DMS79 treated with DMSO at 0.1 percent for 48 hours (cell line): Measurements from ENCODE around the gene RFX4.
"Not testable (repeated sequence)": the region's sequence is repeated elsewhere in the genome, so short reads cannot be mapped to it uniquely, and the experiment has no call there.

Source experiments
- DNase-seq: peaks from one replicate; lab custom pipeline; 2025; lab: John Stamatoyannopoulos, UW

Gene RFX4

GRCh38 chr12:106692896-106693820 is 110.4 kb downstream of the RFX4 start:
- no peak for DNase-seq

DNA sequence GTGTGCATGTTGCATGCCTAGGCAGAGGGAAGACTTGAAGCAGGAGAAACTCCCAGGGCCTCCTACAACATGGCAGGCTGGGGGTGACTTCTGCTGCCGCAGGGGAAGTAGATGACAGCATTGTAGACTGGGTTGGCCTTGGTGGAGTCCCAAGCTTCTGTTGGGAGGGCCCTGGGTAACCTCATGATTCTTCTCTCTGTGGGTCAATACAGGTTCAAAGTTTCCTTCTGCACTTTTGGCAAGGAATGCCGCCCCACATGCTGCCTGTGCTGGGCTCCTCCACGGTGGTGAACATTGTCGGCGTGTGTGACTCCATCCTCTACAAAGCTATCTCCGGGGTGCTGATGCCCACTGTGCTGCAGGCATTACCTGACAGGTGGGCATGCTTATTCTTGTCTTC is 113.3 kb downstream of the RFX4 start:
- no peak for DNase-seq

DNA sequence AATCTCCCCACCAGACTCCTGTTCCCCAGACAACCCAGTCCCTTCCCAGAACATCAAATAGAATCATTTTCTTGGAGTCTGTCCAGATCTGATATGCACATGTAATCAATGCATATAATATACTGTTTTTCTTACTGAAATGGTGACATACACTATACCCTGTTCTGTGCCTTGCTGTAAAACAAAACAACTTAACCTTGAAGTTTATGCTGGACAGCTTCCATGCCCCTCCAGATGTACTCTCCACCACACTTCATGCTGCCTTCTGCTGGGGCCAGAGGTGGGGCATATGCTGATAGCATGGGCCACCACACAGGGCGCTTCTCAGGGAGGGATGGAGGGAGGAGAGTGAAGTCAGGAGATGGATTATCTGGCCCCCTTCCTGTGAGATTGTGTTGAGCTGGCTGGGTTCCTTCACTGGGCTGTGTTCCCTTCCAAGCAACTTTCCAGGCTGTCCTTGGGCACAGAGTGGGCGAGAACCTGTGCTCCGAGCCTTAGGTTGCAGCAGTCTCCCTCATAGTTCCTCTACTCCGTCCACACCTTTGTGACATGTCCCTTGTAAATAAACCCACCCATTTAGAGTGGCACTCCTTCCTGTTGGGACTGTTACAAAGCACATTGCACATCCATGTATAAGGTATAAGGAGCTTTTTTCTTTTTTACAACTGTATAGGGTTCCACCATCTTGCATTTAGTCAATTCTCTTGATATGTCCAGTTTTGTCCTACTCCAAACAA is 114.0 kb downstream of the RFX4 start:
- DNase-seq: no peak

DNA sequence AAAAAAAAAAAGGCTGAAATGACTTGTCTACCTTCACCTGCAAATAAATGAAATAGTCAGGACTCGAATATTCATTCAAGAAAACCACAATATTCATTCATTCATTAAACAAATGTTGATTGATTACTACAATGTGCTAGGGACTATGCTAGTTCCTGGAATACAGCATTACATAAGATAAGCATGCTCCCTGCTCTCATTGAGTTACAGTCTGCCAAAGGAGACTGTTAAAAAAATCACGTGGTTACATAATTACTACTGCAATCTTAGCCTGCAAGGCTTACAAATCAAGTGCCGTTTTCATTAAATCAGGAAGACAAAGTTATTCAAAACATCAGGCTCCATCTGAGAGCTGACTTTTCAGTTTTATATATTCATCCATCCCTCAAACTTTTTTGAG is 121.3 kb downstream of the RFX4 start:
- no peak for DNase-seq

GRCh38 chr12:106705971-106706370 is 123.2 kb downstream of the RFX4 start:
- no peak for DNase-seq

GRCh38 chr12:106709068-106709511 is 126.3 kb downstream of the RFX4 start:
- peak; percentile 84 for DNase-seq

DNA sequence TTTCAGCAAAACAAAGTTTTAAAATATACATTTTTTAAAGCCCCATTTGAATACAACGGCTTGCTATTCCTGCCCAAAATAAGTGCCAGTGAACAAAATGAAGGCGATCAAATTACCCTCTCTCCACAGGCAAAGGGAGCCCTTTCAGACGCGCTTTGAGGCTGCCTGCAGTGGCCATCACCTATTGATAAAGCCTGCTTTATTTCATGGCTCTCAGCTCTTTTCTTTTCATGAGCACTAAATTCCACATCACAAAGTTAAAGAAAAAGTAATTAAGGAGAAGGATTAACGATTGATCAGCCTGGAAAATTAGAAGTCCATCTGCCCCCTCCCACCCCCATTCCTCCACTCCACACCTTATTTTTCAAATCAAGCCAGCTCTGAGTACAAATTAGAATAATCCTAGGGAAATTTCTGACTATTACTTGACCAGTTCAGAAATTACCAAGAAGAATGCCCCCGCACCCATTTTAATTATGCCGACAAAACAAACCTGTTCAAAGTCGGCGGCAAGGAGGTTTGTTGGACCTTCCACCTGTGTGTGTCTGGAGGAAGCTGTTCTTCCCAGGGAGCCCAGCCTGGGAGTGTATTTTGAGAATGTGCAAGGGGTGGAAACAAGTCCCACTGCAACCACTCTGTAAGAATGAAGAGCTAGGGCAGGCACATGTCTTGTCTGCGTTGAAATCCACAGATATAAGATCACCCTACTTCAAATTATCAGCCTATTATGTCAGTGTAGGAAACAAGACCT is 127.5 kb downstream of the RFX4 start:
- DNase-seq: peak; percentile 15

GRCh38 chr12:106711316-106711715 is 128.5 kb downstream of the RFX4 start:
- DNase-seq: no peak

DNA sequence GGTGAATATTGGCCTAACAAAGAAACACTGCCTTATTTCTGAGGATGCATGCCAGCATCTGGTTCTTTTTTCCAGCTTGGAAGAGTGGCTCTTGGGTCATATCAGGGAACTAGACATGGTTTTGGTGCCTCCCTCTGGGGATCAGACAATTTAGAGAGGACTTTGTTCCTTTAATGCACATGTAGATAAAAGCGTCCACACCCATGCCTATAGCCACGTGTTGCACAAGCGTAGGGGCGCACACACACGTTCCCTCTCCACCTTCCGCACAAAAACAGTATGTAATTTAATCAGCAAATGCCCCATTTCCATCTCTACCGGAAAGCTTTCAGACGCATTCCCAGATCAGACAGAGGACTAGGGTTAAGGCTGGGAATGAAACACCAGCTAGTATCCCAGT is 130.0 kb downstream of the RFX4 start:
- DNase-seq: no peak

GRCh38 chr12:106714926-106715325 is 132.1 kb downstream of the RFX4 start:
- no peak for DNase-seq

DNA sequence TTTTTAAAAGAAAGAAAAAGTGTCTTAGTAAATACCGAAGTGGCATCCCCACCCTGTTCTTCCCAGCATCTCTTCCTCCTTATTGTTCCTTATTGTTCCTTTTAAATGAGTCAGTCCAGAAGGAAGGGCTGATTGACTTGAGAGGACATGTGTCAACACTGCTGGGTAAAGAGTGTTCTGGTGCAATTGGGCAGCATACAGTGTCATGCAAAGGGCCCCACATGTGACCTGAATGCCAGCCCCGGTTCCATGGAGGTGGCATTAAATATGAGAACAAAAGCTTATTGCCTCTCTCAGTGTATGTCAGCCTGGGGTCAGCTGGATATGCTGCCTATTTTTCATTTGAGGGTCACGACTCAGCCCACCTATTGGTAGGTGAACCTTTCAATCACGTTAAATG is 132.8 kb downstream of the RFX4 start:
- no peak for DNase-seq

DNA sequence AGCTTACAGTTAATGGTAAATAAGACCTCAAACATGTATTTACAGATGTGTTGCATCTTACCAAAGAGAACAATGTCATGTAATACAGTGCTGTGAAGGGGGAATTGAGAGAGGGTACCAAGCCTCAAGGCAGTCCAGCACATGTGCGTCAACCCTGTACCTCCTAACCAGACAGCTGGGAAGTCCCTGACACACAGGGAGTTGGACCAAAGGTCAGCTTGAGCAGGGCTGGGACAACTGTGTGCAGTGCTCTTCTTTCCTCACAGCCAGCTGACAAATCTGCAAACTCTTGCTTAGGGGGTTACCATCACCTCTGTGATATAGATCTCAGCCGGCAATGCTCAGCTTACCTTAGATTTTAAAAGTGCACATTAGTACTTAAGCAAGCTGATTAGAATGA is 134.9 kb downstream of the RFX4 start:
- DNase-seq: no peak

- no peak for DNase-seq
Observed at GRCh38 chr12:106719879-106720278, 137.1 kb downstream of the RFX4 start.

GRCh38 chr12:106720696-106721095 is 137.9 kb downstream of the RFX4 start:
- peak; percentile 26 for DNase-seq

GRCh38 chr12:106721915-106722314 is 139.1 kb downstream of the RFX4 start:
- DNase-seq: peak; percentile 59

DNA sequence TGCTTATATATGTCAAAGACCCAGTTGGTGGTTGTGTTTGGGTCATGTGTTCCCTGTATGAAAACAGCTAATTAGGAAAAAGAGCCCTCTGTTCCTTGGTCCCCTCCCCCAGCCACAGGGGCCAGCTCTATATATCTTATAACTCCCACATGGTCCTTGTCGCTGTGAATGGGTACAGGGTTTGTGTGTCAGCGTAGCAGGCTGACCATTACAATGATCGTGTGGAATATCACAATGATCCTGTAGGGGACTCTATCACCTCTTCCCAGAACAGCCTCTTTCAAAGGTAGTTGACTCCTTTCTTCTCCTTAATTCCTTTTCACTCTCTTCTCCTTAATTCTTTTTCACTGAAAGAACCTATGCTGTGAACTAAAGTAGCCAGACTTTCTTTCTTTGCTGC is 140.0 kb downstream of the RFX4 start:
- no peak for DNase-seq

DNA sequence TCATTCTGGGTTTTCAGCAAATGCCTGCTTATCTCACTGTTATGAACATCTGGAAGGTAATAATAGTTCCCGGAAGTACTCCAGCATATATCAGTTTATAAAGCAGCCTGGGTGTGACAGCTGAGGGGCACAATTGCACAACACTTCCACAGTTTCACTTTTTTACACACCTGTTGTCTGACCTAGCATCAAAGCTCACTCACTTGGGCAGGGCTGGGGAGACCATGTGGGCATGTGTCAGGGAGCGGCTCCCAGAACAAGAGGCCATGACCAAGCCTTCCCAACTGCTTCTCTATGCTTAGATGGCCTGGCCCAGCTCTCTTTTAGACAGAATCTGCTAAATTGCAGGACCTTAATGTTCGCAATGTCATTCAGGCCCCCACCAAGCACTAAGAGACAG is 140.6 kb downstream of the RFX4 start:
- no peak for DNase-seq

GRCh38 chr12:106724116-106724515 is 141.3 kb downstream of the RFX4 start:
- no peak for DNase-seq

- DNase-seq: no peak
Observed at GRCh38 chr12:106724934-106725333, 142.1 kb downstream of the RFX4 start.

DNA sequence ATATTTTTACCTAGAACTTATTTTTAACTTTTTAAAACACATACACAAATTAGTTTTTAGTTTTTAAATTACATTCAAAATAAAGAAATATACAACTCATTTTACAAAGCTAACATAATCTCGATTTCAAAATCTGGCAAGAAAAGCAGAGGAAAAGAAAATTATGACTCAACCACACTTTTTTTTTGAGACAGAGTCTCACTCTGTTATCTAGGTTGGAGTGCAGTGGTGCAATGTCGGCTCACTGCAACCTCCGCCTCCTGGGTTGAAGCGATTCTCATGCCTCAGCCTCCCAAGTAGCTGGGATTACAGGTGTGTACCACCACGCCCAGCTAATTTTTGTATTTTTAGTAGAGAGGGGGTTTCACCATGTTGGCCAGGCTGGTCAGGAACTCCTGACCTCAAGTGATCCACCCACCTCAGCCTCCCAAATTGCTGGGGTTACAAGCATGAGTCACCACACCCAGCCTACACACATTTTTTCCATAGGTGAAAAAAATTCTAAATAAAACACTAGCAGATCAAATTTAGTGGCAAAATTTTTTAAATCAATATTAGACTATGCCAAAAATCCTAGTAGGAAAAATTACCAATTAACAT is 143.9 kb downstream of the RFX4 start:
- not testable (repeated sequence) for DNase-seq

DNA sequence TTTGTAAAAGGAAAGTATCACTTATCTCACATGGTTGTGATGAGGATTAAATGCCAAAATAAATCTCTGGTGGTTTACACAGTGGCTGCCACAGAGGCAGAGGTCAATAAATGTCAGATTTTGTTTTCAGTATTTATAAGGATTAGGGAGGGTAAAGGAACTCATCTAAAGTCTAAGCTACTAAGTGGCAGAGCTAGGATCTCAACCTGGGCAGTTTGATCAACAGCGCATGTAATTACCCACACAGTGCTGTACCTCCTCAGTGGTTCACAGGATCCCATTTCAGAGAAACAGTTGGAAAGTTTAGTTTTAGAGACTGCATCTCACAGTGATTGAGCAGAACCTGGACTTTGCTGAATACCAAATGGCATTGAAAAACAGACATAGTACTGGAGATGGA is 146.8 kb downstream of the RFX4 start:
- no peak for DNase-seq

- no peak for DNase-seq
Observed at GRCh38 chr12:106732890-106733289, 150.1 kb downstream of the RFX4 start.
